T47D (cell line): Measurements from ENCODE around the gene MSL1.
A peak's percentile ranks its signal among the peaks of the same experiment; 100 is the strongest.

Experiments used
- DNase-seq, 2 experiments: peaks; one replicate each; pipeline versions ENCODE4 v3.0.0 to v3.0.0-alpha.2; 2011 to 2012; ENCODE audit warnings: low read depth in 1 of 2, low spot score in 1 of 2
- JUND ChIP-seq: IDR thresholded peaks from 2 replicates; pipeline ENCODE4 v1.6.1; 2012; ENCODE audit warnings: low read depth
- in situ Hi-C: cut with HindIII; loops from 2 replicates; pipeline ENCODE4 v1.10.0; 2016; ENCODE audit warnings: low sequenced_read_pairs, low pct_unique_long_range_greater_than_20kb

MSL1 gene

DNA sequence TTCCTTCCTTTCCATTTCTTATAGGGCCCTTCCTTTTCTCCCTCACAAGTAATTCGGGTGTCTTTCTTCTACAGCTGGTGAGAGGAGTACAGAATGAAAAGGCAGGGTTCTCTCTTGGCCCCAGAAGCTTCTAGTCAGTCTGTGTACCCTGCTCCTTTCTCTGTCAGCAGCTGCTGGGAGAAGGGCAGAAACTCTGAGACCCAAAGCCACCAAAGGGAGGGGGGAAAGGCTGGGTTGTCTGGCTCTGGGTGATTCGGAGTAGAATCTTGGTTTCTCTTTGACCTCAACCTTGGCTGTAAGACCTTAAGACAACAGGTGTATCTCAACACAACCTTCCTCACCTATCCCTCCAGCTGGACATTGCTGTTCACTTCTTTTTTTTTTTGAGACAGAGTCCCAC lies 18.1 kb upstream of the MSL1 start:
- no peak for TF ChIP-seq JUND
- in situ Hi-C loops = no loop called here

DNA sequence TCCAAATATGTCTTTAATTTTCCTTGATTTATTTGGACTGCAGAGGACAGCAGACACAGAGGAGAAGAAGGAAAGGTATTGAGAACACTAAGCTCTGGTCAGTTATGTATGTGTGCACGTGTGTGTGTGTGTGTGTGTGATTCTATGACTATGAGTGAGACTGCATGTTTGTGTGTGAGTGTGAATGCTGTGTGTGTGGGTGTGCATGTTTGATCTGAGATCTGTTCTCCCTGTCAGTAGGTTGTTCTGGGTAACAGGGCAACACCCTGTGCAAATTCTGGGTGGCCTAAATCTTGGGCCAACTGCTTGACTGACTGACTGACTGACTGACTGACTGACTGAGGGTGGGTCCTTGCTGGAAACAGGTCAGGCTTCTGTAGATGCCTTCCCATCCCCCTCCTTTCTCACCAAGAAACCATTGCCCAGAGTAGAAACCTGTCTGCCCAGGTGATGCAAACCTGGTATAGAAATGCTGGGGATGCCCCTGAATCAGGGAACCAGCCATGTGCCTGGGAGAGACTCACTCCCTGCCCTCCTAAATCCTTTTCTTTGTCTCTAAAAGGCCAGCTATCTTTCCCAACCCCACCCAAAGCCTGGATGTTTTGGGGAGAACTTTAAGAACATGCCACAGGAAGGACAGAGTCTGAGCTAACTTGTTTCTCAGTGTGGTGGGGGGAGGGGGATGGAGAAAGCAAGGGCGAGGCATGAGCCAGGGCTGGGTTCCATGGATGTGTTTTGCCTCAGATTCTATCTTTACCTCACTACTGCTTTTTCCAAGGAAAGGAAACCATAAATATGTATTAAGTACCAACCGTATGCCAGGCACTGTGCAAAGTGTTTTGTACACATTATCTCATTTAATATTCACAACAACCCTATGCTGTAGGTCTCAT lies 16.9 kb upstream of the MSL1 start:
- in situ Hi-C loops = no loop called here
- TF ChIP-seq JUND = no peak
- DNase-seq = peak in 1 of 2 experiments; percentile 48

More for the DNA sequence above, 18.1 kb upstream of the MSL1 start:
- no peak for DNase-seq

DNA sequence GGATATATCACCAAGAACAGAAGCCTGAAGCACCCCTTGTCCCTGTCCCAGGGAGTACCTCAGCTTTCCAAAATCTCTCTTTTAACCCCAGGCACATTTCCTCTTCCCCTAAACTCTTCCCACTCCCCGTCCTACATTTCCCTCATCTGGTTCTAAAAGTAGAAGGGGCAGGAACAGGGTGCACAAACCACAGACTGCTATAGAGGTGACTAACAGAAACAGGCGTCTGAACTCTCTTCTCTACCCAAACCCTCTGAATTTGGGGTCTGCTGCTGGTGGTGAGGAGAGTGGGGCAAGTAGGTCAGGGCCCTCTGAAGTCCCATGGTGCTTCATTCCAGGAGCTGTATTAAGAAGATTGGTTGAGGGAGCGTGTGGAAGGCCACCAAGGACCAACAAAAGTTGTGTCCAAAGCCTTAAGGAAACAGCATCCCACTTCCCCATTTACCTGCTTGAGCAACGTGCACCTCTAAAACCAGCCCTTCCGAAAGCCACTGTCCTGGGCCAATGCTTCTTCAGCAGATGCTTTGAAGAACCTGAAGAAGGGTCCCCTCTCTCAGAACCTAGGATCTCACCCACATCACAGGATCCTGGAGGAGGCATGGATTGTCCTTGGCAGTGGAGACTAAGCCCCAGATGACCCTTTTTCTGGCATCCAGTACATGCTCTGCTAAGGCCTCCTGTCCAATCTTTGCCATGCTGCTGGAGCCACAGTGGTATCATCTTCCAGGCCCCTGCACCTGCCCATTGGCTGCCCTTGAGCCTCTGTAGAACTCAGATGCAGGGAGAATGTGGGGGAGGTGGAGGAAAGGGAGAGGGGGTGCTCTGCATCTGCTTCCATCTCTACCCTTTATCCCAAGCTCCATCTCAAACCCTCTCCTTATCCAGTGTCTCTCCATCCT lies 15.7 kb upstream of the MSL1 start:
- no peak for TF ChIP-seq JUND
- in situ Hi-C loops = no loop called here
- no peak for DNase-seq

DNA sequence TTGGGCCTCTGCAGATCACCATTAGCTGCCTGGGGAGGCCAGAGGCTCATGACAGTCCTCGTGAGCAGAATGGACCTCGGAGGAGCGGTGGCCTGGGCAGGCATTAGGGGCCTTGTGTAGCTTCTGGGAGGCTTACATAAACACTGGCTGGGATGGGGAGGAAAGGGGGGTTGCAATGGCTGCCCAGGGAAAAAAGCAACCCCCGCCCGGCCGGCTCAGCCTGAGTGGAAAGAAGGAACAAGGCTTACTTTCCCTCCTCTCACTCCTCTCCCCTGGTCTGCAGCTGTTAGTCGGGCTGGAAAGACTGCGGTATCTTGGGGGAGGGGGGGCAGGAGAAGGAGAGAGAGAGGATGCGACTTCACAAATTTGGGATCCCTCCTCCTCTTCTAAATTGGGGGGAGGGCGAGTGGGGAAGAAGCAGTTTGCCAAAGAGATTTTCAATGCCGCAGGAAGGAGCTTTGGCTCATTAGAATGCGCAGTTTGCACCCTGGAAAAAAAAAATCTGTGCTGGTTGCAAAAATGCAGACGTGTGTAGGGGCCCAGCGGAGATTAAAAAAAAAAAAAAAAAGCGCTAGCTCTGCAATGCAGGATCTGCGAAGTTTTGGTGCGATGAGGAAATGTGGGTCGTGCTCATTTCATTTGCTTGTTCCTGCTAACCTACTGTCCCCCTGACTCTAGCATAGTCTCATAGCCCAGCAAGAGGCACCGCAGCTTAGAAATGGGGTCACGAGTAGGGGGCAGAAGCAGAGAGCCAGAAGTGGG lies 14.8 kb upstream of the MSL1 start:
- in situ Hi-C loops = no loop called here
- TF ChIP-seq JUND = no peak
- no peak for DNase-seq

DNA sequence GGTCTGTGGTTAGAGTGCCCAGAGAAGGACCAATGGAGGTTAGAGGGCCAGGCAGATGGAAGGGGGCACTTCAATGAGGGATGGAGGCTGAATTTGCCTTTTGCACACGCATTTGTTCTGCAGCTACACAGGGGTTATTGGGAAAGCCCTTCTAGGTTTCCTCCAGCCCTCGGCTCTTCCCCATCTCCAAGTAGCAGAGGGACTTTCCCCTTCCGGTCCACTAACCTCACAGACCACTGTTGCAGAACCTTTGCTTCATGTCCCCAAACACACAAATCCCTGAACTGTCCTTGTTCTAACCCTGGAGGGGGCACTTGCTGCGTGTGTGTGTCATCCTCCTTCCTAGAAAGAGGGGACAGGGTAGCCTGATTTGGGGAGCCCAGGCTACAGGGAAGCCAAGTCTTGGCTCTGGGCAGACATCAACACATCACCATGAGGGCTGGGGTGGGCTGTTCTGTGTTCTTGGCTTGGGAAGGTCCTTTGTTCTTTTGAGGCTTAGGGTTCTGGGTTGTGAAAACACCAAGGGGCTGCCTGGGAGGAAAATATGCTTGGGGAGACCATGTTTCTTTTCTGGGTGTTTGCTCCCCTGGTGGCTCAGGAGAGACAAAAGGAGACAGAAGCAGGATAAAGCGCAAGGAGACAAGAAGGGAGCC lies 14.1 kb upstream of the MSL1 start:
- DNase-seq = no peak
- in situ Hi-C loops = no loop called here
- TF ChIP-seq JUND = no peak

DNA sequence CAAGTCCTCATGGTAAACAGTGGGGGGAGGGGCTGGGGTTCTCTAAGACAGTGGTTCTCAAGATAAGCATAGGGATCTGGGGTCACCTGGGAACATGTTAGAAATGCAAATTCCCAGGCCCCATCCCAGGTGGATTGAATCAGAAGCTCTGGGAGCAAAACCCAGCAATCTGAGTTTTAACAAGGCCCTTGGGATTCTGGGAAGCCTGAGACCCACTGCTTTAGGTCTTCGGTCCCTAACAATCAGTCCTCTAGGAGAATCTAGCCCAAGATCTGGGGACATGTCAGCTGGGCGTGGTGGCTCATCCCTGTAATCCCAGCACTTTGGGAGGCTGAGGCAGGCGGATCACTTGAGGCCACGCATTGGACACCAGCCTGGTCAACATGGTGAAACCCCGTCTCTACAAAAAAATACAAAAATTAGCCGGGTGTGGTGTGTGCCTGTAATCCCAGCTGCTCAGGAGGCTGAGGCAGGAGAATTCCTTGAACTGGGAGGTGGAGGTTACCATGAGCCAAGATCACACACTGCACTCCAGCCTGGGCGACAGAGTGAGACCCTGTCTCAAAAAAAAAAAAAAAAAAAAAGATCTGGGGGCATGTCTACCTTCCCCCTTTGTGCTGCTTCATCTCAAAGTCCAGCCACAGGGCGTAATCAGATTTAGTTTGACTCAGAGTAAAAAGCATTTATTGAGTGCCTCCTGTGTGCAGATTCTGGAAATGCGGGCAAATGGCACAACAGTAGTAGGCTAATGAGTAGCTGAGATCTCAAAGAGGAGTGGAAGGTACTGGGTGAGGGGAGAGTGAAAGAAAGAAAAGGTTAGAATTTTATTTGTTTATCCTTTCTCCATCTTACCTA lies 12.6 kb upstream of the MSL1 start:
- no peak for TF ChIP-seq JUND
- in situ Hi-C loops = no loop called here
- DNase-seq = no peak

DNA sequence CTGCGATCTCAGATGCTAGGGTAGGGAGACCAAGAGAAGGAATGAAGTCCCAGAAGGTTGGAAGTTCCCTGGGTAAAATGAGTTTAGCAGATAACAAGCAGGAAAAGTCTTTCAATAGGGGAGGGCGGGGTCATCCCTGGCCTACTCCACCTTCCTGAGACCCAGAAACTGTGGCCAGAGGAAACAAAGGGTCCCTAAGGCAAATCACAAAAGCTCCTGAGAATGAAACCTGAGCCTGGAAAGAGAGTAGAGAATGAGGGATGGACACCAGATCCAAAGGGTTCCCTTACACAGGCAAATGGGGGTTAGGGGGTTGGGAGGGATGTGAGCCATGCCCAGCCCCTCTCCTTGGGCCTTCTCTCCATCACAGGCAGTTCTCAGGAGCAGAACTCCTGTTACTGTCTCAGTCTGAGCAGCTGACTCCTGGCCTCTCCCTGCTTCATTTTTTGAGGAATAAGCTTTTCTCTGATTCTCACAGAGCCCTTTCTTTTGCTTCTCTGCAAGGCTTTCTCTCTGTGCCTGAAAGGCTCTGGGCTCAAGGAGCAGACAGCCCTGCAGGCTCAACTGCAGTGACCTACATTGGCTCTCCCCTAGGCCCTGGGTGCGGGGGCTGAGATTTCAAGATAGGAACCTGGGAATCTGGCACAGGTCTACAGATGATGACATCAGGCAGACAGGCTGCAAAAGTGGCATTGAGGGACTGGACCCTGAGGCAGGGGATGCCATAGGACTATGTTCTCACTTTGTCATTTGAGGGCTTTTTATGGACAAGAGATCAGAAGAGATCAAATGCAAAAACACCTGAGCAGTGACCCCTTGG lies 11.5 kb upstream of the MSL1 start:
- in situ Hi-C loops = no loop called here
- TF ChIP-seq JUND = no peak
- DNase-seq = no peak

DNA sequence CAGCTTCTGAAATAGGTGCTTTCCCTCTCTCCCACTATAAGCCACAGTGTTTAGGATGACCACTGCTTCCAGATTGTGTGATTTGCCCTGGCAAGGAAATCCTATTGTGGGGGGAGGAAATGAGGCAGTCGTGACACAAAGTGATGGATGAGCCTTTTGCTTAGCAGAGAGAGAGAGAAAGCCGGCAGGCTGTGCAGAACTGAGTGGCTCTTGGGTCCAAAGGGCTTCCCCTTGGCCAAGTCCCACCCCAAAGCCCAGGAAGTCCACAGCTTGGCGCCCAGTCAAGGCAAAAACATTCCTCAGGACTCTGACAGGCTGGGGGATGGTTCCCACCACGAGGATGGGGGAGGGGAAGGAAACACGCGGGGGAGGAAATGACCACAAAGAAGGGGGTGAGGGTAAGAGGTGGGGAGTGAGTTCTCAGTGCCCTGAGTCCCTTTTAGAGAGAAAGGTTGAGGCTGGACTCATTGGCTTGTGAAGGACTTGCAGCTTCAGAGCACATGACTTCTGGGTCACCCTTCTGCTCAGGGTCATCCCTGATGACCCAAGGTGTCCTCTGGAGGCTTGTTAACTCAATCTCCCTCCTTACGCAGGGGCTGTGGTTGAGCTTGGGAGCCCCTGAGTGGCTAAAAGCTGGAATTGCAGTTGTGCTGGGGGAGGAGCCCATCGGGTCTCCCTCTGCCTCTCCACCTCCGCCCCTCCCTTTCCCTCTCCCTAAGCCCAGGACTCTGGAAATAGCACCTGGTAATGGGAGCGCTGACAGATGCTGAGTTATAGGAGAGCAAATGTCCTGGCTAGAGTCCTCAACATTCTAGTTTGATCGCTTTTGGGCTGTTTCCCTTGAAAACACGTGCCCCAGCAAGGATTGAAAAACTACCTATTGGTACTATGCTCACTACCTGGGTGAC lies 10.3 kb upstream of the MSL1 start:
- peak; percentile 78 to 94 for DNase-seq
- in situ Hi-C loops = no loop called here
- TF ChIP-seq JUND = no peak

DNA sequence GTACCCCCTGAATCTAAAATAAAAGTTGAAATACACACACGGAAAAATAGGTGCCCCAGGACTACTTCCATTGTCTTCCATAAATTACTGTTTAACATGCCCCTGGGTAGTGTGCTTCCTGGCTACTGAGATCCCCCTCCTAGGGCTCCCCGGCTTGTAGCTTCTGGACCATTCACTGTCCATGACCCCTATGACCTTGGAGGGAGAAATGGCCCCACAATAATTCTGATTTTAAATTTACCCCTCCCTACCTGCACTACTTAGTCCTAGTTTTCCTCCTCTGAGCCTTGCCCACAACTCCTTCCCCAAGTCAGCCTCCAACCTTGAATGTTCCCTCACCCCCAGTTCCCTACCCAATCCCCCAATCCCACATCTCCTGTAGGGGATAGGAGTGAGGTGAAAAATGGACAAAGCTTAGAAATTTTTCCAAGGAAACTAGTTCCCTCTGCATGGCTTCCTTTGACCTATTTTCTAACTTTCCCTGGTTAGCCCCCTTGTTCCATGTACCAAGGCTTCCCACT lies 9.5 kb upstream of the MSL1 start:
- DNase-seq = no peak
- in situ Hi-C loops = no loop called here
- no peak for TF ChIP-seq JUND
